Stomach (tissue), 4 donors: ENCODE measurements around the gene KRTAP10-10.

Experiments used
- POLR2A ChIP-seq, 4 donors: fragments of 450-650 bp; IDR thresholded peaks; one replicate each; pipeline ENCODE4 v1.6.1; 2016; ENCODE audit warnings: antibody characterized with exemption in 4 of 4, control low read depth in 2 of 4, mild to moderate bottlenecking in 1 of 4, moderate library complexity in 1 of 4
- POLR2AphosphoS5 ChIP-seq, 3 donors: sonication (generic); formaldehyde crosslinking; IDR thresholded peaks; one replicate each; pipeline ENCODE4 v1.6.1; 2016; ENCODE audit warnings: antibody characterized with exemption in 3 of 3
- TF ChIP-seq, protein P1 (sequence below), 7 experiments: fragments of 450-650 bp in 4 of 7; fragments of 200-600 bp in 3 of 7; sonication (generic) in 3 of 7; IDR thresholded peaks; one replicate each; pipeline ENCODE4 v1.5.1; 2016 to 2019; ENCODE audit warnings: antibody characterized with exemption in 7 of 7, control low read depth in 2 of 7, mild to moderate bottlenecking in 1 of 7

GRCh38 chr21:44603911-44604310 lies 33.2 kb upstream of the KRTAP10-10 start:
- TF ChIP-seq, protein P1, sequence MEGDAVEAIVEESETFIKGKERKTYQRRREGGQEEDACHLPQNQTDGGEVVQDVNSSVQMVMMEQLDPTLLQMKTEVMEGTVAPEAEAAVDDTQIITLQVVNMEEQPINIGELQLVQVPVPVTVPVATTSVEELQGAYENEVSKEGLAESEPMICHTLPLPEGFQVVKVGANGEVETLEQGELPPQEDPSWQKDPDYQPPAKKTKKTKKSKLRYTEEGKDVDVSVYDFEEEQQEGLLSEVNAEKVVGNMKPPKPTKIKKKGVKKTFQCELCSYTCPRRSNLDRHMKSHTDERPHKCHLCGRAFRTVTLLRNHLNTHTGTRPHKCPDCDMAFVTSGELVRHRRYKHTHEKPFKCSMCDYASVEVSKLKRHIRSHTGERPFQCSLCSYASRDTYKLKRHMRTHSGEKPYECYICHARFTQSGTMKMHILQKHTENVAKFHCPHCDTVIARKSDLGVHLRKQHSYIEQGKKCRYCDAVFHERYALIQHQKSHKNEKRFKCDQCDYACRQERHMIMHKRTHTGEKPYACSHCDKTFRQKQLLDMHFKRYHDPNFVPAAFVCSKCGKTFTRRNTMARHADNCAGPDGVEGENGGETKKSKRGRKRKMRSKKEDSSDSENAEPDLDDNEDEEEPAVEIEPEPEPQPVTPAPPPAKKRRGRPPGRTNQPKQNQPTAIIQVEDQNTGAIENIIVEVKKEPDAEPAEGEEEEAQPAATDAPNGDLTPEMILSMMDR (IDR thresholded peaks at IDR 0.05), result no peak
- TF ChIP-seq POLR2AphosphoS5 (IDR thresholded peaks at IDR 0.05) (no peak), POLR2A (IDR thresholded peaks at IDR 0.05) (no peak)
